GM19467 (cell line): ENCODE results near the gene KLHDC7B.

ENCODE experiments used
- ATAC-seq: cut with Tn5 transposase; IDR thresholded peaks from one replicate; pipeline ENCODE4 v1.9.1; 2021; ENCODE audit warnings: mild to moderate bottlenecking, moderate library complexity; ENCODE audit not compliant: unreplicated experiment

The KLHDC7B gene

DNA sequence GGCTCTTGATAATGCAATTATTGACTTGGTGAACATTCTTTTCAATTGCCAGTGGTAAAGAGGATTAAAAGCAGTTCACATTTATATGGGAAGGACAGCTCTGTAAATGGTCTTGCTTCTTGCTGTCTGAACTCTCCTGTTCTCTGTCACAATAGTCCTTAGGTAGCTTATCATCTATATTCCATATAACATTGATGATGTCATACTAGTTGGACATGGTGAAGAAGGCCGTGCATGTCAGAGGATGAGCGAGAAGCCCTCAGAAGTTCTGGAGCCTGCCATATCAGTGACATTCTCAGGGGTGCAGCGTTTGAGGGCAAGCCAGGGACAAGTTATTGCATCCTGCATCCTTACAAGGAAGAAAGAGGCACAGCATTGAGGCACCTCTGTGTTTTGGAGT, 39.5 kb downstream of the KLHDC7B start:
- no peak for ATAC-seq

DNA sequence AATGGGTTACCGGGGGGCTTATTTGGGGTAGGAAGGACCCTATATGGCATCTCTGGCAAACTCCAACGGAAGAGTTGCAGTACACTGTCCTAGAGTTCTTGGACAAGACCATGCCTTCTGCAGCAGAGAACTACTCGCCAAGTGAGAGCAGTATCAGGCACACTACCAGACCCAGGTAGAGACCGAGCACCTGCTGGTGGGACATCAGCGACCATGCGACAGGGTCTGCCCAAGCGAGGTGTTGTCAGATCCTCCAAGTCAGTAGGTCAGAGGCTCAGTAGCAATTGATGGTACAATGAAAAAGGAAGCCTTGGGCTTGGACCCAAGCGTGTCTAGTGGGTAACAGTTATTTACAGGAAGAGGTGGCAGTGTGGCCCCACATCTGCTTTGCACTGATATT, 40.1 kb downstream of the KLHDC7B start:
- ATAC-seq = no peak

DNA sequence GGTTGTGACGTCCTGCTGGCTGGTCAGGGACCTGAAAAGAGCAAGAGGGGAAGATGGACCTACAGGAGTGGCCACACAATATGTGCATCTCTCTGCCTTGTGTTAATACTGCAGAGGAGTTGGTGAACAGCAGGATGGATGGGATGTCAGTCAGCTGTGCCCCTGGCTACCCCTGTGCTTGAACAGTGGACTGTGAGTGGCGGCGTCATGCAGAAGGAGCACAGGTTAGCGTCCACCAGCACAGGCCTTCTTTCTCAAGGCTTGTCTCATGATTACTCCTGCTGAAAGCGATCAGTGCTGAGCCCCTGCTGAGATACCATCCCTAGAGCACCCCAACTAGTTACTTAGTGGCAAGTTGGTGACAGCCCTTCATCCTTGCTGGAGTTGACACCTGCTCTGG, 40.7 kb downstream of the KLHDC7B start:
- ATAC-seq = no peak

DNA sequence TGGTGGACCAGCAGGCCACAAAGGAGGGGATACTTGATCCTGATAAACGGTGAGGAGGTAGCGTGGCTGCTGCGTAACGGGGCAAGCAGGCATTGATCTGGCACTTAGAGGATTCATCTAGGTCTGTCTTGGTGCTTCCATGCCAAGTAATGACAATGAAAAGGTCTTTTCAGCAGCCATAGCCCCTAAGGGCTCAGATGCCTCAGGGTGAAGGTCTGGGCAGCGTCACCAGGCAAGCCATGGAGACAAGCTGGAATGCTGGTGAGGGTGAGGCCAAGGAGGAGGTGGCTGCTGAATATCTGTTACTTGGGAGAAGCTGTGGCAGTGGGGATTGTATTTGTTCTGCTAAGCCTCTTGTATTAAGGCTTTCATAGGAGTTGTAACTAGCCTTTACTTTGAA, 41.7 kb downstream of the KLHDC7B start:
- no peak for ATAC-seq

DNA sequence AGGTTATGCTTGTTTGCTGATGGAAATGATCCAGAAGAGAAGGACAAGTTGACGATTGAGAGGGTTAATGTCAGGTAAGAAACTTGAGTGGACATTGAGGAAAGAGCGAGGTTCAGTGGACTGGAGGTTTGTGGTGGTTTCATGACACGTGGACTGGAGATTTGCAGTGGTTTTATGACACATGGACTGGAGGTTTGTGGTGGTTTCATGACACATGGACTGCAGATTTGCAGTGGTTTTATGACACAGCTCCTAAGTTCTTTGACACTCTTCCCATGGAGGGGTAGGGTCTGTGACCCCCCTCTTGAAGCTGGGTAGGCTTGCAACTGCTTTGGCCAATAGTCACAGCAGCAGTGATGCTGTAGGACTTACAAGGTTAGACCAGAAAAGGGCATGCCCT, 49.5 kb downstream of the KLHDC7B start:
- ATAC-seq = no peak

DNA sequence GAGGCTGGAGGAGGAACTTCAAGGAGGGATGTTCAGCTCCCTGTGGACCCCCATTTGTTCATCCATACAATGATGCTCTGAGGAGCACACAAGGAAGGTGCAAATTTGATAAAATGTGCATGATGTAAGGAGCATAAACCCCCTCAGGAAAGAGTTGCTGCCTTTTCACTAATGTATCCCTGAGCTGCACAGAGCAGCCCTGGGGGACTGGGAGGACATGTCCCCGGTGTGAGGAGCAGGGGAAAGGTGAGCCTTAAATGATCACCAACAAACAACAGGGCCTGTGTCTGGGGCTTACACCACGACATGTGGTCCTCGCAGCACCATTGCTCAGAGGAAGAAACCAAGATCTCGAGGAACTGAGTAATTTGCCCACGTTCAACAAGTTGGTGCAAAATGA, 51.4 kb downstream of the KLHDC7B start:
- ATAC-seq = no peak

DNA sequence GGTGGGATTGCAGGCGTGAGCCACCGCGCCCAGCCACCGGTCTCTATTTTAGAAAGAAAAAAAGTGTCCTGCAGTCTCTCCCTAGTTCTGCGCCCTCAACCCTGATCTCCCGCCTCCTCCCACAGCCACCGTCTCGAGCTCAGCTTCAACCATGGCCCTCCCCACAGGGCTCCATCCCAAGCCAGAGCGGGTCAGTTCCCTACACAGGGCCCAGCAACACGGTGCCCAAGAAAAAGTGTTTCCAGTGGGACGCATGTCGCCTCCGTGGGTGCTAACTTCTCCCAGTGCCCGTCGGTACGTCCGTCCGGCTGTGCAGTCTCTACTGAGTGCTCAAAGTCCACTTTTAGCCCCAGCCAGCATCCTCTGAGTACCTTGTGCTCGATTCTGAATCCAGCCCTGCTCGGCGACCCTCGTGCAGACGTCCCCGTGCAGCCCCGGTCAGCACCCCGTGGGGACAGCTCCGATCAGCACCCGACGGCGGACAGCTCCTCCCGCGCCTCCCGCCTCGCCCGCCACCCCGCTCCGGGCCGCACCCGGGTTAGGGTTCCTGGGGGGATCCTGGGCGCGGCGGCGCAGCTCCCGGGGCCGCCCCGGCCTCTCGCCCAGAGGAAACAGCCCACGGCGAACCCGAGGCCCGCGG, 54.2 kb downstream of the KLHDC7B start:
- no peak for ATAC-seq

DNA sequence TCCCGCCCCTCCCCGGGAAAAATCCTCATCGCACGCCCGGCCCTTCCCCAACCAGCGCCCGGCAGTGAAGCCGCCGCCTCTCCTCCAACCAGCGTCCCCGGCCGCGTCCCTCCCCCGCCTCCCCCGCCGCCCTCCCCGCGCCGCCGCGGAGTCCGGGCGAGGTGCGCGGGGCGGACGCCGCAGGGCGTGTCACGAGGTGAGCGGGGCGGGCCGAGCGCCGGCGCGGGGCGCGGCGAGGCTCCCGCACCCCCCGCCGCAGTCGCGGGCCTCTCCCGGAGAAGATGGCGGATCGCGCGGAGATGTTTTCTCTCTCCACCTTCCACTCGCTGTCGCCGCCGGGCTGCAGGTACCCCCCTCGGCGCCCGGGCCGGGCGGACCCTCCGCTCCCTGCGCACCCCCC, 54.8 kb downstream of the KLHDC7B start, which contains the start of gene MAPK8IP2:
TSS of gene MAPK8IP2 (plus strand) at position 256 of the 400 bp plus-strand sequence. CDS start at position 282, 26 bp downstream.
- no peak for ATAC-seq
